NCI-H1436 (cell line): ENCODE measurements around the gene QSOX1.

Experiments used
- DNase-seq: peaks from one replicate; lab custom pipeline; 2025; lab: John Stamatoyannopoulos, UW

Gene QSOX1

DNA sequence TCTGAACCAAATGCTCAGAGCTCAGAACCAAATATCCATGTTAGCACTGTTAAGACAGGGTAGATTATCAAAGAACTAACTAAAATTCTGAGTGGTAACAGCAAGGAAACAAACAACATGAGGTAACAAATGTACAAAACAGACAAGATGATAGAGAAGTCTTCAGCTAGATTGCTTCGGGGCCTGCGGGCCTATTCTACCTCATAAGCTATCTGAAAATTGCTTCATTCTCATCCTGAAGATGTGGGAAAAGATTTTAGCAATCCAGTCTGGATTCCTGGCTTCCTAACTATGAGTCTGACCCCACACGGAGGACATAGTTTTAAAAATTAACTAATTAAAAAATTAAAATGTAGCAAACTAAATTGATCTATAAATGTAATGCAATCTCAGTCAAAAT is 9.2 kb upstream of the QSOX1 start:
- no peak for DNase-seq

GRCh38 chr1:180150982-180151381 is 3.7 kb upstream of the QSOX1 start:
- no peak for DNase-seq

- no peak for DNase-seq
These were observed 3.2 kb upstream of the QSOX1 start for GRCh38 chr1:180151508-180151907.

DNA sequence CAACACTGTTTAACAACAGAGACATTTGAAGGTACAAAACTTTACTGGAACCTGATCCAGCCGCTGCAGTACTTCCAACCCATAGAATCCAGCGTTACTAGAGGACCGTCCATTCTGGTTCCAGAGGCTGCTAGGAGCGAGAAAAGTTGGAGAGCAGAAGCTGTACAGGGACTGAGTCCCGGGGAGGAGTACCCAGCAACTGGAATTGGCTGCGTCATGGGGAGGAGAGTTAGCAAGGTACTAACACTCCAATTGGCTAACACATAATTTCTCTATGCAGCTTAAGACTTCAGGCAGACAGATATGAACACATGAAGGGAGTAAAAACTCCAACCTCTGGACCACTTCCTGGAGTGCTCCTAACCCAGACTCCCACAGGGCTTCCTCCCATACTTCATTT is 2.1 kb upstream of the QSOX1 start:
- DNase-seq: no peak

GRCh38 chr1:180153032-180153431 is 1.6 kb upstream of the QSOX1 start:
- DNase-seq: no peak

DNA sequence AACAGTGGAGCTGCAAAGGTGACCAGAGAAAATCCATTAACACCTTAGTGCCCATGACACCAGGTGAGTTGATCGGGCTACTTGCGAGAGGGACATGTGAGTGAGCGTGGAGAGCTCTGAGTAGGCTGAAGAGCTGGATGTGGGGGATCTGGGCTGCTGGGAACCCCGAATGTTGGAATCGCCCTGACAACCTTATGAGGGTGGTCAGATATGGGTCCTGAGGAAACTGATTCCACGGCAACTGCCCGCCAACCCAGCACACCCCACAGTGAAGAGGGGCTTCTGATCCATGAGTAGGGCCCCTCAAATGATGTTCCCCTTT is 705 bp upstream of the QSOX1 start:
- no peak for DNase-seq

- no peak for DNase-seq
These were observed 563 bp downstream of the QSOX1 start for GRCh38 chr1:180155182-180155682.

DNA sequence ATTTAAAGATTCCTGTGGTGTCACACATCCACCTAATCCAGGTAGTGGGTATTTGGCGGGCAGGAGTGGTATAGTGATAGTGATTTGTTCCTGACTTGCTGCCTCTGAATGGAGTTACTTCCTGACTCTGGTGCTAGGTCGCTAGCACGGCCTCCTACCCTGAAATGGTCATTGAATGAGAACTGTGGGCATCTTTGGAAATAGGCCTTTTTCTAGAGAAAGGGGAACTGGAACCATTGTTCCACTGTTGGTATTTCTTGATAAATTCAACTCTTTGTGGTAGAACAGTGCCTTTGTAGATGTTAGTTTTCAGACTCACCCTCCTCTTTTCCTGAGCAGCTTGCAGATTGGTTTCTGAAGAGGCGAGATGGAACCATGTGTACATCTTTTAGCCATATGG is 1.5 kb downstream of the QSOX1 start:
- no peak for DNase-seq

DNA sequence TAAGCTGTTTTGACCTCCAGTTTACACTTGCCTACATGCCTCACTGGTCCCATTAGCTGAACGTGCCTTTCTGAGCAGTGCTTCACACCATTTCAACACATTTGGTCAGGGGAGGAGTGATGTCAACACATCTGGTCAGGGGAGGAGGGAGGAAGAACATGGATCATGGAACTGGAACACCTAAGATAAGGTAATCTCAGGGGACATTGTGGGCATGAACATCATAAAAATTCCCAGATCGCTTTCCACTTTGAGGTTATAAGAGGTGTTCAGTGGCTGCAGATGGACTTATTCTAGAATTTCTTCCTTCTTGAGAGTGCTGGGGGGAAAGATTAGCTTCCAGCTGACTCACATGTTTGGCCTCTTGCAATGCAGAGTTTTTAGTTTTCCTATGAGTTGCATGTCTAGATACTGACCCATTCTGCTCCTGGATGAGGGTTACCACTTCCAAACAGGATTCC is 2.0 kb downstream of the QSOX1 start:
- DNase-seq: no peak

- no peak for DNase-seq
These were observed 2.4 kb downstream of the QSOX1 start for GRCh38 chr1:180157108-180157507.

- DNase-seq: peak; percentile 28
These were observed 2.9 kb downstream of the QSOX1 start for GRCh38 chr1:180157576-180158057.

DNA sequence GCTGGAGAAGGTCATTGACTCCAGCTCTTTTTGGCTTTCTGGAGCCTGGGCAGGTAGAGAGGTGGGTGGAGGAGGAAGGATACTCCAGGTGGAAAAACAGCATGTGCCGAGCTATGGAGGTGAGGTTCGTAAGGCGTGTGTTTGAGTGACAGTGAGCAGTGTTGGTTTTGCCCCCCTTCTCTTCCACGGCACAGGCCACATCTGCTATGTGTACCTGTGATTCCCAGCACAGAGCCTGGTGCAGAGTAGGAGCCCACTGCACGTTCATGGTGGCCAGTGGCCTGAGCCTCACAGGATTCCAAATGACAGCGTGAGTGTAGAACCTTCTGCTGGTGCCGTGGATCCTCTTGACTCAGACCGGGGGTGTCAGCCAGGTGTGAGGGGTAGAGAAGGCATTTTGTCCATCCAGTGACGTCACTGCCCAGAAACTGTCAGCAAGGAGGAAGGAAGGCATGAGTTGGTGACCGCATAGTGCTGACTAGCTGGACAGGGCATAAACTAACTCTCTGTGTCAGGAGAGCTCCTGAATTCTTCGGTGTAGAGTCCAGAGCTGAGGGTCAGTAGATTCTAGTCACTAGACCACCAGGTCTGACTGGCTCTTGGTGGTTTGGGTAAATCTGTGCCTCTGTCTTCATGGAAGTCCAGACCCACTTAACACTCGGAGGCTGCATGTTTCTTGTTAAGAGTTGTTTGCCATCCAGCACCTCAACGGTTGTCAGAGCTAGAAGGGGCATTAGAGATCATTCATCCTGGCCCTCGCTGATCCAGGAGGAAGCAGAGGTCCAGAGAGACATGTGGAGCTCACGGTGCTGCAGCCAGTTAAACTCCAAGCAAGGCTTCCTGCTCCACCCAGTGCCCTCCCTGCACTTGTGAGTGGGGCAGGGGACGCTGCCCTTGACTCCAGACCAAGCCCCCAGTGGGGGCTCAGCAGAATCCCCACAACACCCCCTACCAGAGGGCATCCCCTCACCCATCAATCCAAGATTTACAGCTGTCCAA is 3.8 kb downstream of the QSOX1 start:
- no peak for DNase-seq

- DNase-seq: no peak
These were observed 5.7 kb downstream of the QSOX1 start for GRCh38 chr1:180160357-180160756.

DNA sequence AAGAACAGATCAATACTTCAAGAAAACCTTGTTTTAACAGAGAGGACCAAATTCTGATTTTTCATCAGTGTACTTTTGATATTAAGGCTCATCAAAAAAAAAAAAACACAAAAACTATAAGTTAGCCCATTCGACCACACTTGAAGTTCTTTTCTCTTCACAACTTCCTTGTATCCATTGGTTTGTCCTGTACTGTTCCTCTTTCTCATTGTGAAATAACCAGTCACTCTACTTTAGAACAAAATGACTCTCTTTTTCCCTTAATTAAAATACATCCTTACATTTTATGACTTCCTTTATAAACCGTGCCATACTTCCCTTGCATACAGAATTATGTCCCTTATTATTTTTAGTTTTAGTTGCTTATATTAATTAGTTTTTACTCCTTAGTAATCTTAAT is 8.4 kb downstream of the QSOX1 start:
- DNase-seq: no peak

- no peak for DNase-seq
These were observed 10.4 kb downstream of the QSOX1 start for GRCh38 chr1:180165096-180165495.

DNA sequence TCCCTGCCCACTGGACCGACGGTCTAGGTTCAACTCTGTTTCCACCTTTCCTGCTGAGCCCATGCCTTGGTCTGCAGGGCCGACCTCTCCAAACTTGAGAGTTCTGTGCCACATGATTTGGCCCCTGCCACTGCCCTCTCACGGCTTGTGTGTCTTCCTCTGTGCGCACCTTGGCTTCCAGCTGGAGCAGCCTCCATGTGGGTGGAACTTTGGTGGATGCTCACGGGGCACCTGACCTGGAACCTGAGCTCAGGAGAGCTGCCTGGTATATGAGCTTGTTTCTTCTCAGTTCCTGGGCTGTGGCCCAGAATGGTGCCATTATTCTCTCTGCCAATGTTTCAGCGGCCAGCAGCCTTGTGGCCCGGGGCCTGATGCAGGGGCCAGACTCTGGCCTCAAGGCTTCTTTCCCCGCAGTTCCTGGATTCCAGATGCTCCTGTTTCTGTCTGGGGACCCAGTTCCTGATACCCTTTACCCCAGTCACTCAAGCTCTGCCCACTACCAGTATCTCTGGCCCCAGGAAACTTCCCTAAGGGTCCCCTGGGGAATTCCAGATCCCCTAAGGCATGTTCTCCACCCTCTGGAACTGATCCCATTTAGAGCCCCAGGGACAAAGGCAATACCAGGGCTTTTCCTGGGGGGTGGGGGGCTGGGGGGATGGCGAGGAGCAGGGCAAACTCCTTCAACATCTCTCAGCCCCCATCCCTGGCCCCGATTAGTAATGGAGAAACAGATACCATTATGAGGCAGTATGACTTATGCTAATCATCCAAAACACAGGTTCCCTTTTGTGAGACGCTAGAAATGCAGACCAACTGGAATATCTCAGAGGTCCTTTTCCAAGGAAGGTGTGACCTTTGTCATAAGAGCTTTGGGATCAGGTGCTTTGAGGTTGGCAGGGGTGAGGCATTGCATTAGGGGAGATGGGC is 11.1 kb downstream of the QSOX1 start:
- no peak for DNase-seq

DNA sequence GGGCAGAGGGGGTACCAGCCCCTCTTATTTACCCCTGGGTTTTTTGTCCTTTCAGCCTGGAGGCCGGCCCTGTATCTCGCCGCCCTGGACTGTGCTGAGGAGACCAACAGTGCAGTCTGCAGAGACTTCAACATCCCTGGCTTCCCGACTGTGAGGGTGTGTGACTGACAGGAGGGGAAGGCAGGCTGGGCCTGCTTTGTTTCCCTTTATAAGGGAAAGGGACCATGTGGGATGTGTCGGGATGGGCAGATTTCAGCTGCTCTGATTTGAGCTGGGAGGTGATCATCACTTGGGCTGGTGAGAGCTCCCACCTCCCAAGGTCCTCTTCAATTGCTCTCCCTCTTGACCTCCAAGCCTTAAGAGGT is 11.7 kb downstream of the QSOX1 start:
- DNase-seq: no peak

DNA sequence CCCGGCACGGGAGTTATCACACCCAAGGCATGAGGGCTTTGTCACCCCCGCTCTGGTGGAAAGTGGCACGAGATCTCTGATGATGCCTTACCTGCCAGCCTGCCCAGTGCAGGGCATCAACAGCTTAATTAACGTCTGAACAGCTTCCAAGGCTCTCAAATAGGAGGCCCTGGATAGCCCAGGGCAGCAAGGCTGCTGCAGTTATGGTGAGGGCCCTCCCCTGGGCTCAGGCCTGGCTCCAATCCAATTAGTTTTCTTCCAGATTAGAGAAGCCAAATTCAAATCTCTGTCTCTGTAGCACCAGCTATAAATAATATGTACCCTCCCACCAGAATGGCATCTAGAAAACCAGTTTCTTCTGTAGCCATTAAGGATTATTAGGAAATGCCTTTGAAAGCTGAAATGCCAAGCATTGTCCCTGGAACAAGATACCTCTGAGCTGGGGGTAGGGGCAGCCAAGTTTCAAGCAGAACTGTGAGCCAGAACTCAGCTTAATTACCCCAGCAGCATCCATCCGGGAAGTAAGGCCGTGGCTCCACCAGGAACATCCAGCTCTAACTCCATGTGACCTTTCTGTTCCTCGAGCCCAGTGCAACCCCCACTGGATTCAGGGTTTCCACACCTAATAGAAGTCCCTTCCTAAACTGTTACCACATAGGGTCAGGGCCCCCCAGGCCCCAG is 12.5 kb downstream of the QSOX1 start:
- DNase-seq: no peak

DNA sequence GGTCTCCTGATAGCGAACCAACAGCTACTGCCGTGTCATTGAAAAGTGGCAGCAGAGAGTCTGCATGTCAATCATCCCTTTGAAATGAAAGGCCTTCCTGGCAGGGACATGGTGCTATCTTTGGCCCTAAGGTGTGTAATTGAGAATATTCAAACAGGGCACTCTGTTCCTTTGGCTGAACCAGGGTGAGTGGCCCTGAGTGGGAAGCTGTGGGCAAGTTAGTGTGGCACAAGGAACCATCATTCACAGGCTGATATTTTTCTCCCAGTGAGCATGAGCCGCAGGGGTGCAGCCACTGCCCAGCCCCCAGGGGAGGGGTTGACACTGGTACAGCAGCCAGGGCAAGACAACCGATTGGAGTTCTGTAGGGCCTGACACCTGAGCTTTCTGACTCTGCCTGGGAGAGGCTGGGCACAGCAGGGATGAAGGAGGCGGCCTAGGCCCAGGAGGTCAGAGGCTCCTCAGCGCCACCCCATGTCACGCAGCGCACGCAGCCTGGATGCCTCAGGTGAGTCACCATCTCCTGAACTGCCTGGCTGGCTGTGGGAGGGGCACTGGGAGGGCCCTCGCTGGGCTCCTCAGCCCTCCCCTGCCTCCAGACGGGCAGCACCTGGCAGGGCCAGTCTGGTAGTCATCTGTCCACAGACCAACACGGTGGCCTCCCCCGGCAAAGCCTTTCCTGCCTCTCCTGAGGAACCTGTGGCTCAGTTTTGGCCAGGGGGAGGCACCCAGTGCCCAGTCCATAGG is 13.2 kb downstream of the QSOX1 start:
- DNase-seq: no peak

DNA sequence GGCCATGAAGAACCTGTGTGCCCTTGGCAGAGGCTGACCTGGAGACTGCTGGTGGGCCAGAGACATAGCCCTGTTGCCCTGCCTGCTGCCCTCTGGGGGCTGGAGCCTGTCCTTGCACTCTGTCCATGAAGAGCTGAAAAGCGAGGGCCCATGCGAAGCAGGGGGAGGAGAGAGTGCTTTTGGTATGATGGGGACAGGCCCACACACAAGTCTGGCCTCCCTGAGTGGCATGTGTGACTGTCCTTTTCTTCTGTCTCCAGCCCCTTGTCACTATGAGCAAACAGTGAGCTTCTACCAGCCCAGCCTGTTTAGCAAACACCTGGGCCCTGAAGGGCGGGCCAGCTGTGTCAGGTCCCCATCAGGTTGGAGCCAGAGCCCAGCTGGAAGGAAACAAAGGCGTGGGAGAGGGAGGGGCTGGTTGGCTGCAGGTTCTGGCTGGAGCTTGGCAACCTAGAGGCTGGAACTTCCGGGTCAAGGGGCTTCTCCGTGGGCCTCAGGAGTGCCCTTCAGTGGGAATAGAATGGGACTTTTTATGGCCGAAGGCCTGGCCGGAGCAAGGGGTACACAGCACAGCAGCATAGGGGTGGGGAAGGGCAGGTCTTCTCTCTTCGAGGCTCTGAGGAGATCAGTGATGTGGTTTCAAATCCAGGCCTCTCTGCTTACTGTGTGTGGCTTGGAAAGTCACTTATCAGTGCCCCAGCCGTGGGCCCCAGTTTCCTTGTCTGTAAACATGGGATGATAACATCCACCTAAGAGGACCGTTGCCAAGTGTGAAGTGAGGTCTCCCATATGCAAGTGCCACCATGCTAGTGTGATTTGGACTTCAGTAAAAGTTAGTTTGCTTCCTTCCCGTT is 14.3 kb downstream of the QSOX1 start:
- DNase-seq: peak; percentile 35
